GM21717 (cell line): Measurements from ENCODE around the gene DCLK1.

Experiments used
- ATAC-seq: cut with Tn5 transposase; IDR thresholded peaks from one replicate; pipeline ENCODE4 v1.9.1; 2021; ENCODE audit warnings: mild to moderate bottlenecking, moderate library complexity; ENCODE audit not compliant: unreplicated experiment

The DCLK1 gene

DNA sequence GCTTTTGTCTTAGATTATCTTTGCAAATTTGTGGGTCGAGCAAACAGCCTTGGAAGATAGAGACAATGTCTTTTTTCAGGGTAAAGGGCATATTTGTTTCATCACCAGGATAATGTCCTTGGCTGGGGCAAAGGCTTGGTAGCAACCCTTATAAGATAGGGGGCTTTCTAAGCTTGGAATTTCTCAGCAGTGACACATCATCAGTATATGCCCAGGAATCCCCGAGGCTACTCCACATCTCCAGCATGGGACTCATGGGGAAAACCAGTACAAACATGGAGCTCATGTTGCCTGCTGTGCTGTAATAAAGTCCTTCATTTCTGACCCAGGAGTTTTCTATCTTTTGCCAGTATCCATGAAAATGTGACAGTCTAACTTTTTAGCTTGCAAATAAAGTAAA lies 77.1 kb downstream of the DCLK1 start:
- no peak for ATAC-seq

DNA sequence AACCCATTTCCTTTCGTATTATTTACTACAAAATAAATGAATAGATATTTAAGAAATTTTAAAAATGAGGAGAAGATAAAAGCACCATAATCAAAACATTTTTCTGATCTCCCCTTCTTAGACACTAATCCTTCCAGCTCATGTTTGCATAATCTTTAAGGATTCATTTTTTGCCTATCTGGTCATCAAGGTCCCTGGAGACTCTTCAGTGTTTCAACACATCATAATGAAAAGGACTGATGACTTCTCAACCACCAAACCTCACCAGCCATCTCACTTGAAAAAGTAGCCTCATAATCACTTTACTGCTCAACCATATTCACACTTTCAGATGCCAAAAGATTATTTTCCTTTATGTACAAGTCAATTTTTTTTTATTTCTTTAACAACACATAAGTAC lies 80.1 kb downstream of the DCLK1 start:
- ATAC-seq = no peak

DNA sequence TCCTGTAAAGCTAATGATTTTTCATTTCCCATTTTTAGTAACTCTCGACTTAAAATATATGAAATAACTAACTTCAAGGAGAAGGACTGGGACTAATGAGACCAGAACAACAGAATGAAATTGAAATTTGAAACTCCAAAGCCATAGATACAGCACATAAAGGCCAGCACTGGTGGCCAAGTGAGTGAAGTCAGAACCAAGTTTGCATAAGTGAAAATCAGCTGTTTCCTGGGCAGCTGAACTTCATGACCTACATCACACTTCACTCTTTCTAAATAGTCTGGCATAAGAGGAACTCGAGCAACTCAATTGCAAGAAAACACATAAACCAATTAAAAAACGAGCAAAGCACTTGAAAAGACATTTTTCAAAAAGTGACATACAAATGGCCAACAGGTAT lies 84.5 kb downstream of the DCLK1 start:
- peak; percentile 85 for ATAC-seq

DNA sequence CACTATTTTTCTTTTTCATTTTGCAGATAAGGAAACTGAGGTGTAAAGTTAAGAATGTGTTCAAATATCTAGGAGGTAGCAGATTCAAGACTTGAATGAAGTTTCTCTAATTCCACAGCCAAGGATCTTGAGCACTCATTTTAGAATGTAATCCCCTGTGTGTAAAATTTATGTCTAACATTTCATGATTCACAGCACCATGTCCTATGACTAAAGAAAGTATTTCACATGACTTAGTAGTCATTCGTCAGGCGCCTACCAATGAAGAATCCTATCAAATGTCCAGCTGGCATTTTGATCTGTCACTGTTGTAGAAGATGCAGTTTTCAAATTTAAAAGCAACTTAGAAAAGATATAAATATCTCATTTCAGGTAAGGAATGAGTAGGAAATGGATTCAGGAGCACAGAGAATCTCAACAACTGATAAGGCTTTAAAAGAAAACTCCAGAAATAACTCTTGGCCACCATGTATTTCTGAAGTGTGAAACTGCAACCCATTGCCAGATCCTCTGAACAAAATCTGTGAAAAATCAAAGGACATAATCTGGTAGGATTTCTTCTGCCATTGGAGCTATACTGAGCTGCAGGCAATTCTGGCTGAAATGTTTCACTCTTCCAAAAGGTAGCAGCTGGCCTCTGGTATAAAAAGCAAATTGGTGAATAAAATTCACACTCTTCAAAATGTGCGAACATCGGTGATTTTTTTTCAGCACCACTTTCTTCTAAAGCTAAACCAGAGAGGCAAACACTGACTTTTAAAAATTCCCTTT lies 92.2 kb downstream of the DCLK1 start:
- ATAC-seq = no peak

DNA sequence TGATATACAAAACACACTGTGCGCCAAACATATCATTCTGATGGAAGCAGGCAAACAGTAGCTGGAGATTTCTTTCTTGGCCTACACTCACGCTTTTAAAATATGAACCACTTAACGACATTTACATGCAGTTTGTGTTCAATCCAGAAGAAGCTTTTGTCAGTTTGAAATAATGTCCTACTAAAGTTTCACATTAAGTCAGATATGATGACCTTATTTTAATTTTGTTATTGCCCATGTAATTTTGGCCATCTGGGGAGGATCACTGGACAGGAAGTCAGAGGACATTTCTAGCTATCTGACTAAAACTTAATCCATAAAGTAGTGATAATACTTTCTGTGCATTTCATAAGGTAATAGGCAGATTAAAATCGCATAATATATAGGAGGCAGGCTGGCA lies 98.1 kb downstream of the DCLK1 start:
- no peak for ATAC-seq

DNA sequence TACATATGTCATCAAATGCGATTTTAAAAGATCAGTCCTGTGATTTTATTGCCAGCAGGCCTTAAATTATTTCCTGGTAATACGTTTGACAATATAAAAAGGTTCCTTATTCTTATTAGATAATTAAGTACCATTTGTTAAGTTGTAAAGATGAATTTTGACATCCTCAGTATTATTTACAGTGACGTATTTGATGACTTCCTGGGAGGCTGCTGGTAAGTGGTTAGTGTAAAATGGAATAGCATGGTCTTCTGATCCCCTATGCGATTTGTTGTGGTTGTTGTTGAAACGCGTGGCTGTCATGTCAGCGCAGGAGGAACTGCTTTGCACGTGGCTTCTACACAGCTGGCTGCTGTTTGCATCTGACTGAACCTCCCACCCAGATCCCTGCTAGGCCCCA lies 99.7 kb downstream of the DCLK1 start:
- ATAC-seq = no peak

DNA sequence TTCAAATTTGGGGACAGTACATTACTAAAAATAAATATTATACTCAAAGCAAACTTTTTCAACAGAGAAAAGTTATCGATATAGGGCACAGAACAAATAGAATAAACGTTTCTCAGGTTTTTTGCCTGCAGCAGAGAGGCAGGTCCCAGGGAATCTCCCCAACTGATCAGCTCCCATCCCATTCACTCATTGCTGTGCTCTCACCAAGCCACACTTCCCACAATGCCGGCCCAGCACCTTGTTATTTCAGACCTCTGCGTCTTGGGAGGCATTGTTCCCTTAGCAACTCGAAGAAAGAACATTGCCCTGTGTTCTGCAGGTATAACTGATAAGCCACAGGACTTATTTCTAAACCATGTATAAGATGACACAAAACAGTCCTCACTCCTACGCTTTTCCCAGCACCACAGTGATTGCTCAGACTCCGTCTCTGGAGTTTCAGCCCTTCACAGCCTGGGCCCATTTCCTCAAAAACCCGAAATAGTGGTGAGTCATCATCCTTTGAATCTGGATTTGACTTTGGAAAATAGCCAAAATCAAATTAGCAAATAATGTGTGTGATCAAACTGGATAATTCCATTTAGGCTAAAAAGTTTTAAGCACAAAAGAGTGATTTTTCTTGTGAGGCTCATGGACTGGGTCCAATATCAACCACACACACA lies 100.4 kb downstream of the DCLK1 start:
- ATAC-seq = no peak

DNA sequence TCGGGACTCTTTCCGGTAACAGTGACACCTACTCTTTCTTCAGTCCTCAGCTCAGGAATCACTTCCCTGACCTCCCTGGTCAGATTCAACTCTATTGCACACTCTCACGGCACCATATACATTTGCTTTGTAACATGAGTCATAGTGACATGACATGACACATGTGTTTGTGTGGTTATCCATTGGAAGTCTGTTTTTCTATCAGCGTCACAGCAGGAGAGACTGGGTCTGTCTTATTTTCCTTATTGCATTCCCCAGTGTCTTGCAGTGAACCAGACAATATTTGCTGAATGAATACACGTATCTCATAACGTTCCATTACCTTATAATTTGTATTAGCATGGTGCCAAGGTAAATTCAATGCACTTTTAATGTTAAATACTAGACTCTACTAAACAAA lies 102.0 kb downstream of the DCLK1 start:
- no peak for ATAC-seq

DNA sequence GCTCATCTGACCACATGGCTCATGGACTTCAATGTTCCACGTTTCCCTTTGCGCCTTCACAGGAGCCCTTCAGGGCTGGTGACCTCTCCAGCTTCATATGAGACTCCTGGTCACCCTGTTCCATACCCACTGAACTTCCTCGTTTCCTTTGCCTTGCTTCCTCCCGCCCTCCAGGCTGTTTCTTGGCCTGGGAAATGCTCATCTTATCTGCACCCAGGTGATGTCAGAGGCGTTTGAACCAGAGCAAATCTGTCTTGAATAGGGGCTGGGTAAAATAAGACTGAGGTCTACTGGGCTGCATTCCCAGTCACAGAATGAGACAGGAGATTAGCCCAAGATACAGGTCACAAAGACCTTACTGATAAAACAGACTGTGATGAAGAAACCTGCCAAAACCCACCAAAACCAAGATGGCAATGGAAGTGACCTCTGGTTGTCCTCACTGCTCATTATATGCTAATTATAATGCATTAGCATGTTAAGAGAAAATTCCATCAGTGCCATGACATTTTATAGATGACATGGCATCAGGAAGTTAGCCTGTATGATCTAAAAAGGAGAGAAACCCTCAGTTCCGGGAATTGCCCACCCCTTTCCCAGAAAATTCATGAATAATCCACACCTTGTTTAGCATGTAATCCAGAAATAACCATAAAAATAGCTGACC lies 102.7 kb downstream of the DCLK1 start:
- ATAC-seq = no peak

DNA sequence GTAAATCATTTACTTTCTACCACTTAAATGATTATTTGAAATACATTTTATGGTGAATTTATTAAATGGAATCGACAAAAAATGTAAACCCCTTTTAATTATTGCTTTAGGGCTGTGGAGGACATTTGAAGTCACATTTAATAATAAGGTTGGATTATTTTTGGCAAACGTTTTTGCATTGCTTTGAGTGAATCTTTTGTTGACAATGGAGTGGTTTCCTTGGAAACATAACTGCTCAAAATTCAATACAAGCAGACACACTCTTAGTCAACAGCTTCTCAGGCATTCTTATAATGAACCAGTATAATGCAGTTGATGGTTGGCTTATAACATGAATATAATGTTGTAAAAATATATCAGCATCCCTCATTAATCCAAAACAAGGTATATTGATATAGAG lies 104.7 kb downstream of the DCLK1 start:
- ATAC-seq = no peak

DNA sequence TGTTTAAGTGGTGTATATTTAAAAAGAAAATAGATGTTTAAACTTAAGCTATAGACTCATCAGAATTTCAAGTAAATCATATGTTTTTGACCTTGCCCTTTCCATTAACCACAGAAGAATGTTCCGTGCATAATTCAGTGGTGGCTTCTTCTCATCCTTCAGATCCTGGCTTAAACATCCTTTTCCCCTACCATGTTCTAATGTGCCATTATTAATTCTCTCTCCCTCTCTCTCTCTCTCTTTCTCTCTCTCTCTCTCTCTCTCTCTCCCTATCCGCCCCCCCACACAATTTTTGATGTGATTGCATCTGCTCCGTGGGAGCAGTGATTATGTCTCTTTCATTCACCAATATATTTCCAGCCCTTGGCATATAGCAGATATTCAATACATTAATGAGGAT lies 116.4 kb downstream of the DCLK1 start:
- ATAC-seq = no peak

DNA sequence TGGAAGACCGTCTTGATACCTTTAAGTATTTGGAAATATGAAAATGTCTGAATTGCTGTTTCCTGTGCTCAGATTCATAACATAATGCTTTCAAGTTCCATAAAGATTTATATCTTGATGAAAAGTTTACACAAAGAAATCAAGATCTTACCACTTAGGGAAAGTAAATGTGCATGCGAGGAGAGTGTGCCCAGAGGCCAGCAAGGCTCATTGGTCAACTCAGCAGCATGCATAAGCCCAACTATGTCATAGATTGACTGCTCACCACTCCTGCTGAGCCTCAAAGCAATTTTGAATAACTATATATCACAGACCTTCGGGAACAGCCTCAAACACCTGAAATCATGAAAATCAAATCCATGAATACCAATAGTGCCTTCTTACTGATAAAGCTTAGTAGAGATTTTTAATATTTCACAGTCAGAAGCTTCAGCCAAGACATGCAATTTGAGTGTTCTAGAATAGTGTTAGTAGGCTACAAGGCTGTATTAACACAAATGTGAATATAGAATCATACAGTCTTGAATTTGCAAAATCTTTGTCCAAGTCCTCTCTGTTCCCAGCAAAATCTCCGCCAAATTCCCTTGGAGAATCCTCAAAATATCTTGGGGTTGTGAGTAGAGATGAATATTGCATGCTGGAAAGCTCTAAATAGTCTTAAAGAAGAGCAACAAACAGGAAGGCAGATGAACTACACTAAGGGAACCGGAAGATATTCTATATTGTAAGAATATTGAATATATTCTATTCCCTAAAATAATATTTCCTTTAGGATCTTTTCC lies 124.1 kb downstream of the DCLK1 start:
- ATAC-seq = no peak

DNA sequence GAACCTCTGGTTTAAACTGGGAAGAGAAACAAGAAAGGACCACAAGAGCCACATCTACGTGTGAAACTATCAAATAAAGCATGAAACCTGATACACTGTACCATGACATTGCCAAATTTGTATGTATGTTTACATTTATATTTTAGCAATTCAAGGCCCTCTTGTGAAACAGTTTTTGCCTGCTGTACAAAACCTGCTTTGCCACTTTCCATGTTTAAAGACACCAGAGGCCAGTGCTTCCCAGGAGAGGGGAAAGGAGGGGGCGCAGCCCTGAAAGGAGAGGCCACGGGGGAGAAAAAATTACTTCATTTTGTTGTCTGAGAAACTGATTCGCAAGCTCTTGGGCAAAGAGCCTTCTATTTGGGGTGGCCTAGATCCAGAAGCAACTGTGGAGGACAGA lies 124.8 kb downstream of the DCLK1 start:
- ATAC-seq = no peak

DNA sequence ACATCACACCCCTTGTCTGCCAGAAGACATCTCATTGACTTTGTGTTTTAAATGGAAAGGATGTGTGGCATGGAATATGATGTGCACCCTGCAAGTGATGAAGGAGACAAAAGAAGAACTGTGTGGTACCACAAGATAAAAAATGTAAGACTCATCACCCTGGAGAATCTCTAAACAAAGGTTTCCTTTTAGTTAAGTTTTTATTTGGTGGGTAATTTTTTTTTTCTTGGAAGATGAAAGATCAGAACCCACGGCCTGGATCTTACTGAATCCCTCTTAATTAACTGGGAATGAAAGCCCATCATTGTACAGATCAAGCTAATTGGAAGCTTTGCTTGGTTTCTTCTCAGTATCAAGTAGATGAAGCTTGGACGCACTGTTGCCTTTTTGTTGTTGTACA lies 129.6 kb downstream of the DCLK1 start:
- no peak for ATAC-seq

DNA sequence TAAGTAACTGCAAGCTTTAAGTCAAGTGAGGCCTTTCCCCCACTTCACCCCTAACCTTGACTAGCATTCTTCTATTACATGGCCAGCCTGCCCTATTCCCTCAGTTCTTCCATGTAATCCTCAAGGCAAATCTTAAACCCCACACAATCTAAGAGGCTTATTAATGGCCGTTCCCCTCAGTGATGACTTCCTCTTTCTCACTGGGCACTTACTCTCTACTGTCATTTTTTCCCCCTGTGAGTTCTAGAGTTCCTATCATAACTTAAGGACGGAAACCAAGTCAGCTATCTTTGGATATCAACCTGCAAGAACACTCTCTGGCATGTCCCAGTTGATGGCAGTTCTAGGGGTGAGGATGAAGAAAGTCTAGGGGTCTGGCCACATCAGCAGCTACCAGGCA lies 131.2 kb downstream of the DCLK1 start:
- no peak for ATAC-seq

DNA sequence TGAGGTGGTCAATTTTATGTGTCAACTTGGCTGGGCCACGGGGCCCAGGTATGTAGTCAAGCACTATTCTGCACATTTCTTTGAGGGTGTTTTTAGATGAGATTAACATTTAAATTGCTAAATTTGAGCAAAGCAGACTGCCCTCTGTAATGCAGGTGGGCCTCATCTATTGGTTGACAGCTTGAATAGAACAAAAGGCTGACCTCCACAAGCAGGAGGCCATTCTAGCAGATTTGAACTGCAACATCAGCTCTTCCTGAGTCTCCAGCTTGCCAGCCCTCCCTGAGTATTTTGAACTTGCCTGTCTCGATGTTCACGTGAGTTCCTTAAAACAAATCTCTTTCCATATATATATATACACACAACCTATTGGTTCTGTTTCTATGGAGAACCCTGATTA lies 134.8 kb downstream of the DCLK1 start:
- ATAC-seq = no peak

DNA sequence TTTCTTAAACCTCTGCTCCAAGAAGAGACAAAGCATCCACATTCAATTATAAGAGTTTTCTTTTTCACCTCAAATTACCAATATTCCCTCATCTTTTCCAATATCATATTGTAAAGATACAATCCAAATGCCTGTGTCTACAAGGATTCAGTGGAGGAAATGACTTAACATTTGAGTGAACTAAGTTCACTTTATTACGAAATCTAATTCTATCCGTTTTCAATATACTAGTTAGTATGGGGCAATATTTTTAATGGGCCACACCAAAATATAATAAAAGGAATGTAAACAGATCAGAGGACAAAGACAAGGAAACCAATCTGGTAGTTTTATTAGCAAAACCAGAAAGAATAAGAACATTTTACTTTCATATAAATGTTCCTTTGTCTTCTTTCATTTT lies 136.0 kb downstream of the DCLK1 start:
- ATAC-seq = no peak

DNA sequence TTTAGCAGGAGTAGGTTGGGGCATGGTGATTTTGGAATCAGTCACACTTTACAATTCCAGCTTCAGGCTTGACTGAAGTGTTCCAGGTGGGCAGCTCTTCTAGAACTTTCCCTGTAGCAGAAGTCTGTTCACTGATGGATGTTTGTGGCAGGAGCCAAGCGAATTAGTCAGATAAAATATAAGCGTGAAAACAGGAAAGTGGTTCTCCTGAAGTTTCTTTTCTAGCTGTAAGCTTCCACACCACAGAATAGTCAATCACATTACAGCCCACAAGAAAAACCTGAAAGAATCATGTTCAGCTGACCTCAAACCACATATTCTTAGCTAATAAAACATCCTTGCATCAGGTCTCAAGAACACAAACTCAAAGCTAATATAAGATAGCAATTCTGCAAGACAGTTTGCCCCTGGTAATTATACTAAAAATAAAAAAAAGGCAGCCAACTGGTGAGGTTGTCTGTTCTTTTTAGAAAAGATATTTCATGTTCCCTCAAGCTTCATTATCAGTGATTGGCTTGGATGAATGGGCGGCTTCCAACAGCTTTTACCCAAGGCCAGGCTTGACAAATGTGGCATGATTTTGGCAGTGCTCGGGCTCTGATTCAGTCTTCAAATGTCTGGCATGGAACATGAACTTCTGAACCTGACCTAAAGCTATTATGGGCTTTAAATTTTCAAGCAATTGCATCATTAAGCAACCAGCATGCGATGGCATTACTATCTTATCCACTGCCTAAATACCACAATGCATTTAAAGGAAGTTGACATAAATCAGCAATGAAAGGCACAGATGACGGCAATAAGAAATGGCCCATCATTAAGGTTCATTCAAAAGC lies 136.8 kb downstream of the DCLK1 start:
- ATAC-seq = no peak

DNA sequence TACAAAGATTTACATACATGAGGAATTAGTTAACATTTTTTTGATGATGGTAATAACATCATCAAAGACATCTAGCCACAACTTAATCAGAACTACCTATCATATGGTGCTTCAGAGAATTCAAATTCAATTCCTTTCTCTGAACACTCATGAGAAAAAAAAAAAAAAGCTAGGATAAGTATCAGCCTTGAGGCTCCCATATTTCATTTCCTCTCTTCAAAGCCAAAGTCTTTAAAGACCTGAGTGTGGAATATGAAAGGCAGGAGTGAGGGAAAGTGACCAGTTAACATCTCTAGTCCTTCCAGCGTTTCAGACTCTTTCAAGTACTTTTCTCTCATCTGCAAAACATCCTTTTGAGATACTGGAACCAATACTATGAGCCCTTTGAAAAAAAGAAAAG lies 137.5 kb downstream of the DCLK1 start:
- no peak for ATAC-seq

DNA sequence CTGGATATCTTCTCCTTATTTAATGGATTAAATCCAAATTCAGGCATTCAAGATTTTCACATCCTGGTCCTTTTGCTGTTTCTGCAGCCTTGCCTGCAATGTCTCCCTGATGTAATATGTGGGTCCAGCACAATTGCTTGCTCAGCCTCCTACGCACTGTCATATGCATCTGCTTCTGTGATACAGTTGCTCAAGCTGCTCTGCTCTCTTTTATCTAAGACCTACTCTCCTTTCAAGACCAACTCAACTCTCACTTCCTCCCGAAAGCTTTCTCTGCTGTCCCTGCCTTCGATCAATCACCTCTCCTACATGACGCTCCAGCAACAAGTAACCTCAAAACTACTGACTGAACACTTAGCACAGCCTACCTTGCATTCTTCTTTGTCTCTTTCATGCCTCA lies 138.2 kb downstream of the DCLK1 start:
- ATAC-seq = no peak

DNA sequence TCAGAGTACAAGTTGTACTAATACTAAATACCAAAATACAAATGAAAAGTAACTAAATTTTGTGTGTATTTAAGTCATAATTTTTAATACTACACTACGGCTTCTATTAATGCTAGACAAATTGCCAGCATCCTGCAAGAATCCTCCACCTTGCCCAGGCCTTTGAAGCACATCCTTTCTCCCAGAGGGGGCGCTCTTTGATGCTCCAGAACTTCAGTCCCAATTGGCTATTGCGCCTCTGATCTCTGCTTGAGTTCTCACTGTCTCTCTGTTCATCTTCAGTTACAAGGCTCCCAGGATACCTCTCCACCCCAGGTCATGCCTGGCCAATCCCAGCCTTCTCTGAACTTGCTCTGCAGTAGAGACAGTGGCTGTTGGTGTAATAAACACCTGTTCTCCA lies 141.0 kb downstream of the DCLK1 start:
- no peak for ATAC-seq
